PFSK-1 (cell line): ENCODE data around the gene ACVR1.

Experiments used
- POLR2AphosphoS5 ChIP-seq: IDR thresholded peaks from 2 replicates; pipeline ENCODE4 v1.6.1; 2012; ENCODE audit warnings: low read depth, mild to moderate bottlenecking, control low read depth, low read length, moderate library complexity
- TAF1 ChIP-seq: IDR thresholded peaks from 2 replicates; pipeline ENCODE4 v1.6.1; 2012; ENCODE audit warnings: low read length, control low read depth, borderline replicate concordance; ENCODE audit not compliant: insufficient read depth

GRCh38 chr2:157857881-157858280, 18.2 kb downstream of the ACVR1 start:
- TF ChIP-seq POLR2AphosphoS5 (no peak), TAF1 (no peak)
